Measurements from ENCODE around the gene CCDC15.

Gene CCDC15

GRCh38 chr11:124953753-124954589 lies at the start of gene CCDC15:
Gene CCDC15 (plus strand): TSS chr11:124954202. CDS start chr11:124954733, 531 bp downstream.
- peak; percentile 97 for DNase-seq

DNA sequence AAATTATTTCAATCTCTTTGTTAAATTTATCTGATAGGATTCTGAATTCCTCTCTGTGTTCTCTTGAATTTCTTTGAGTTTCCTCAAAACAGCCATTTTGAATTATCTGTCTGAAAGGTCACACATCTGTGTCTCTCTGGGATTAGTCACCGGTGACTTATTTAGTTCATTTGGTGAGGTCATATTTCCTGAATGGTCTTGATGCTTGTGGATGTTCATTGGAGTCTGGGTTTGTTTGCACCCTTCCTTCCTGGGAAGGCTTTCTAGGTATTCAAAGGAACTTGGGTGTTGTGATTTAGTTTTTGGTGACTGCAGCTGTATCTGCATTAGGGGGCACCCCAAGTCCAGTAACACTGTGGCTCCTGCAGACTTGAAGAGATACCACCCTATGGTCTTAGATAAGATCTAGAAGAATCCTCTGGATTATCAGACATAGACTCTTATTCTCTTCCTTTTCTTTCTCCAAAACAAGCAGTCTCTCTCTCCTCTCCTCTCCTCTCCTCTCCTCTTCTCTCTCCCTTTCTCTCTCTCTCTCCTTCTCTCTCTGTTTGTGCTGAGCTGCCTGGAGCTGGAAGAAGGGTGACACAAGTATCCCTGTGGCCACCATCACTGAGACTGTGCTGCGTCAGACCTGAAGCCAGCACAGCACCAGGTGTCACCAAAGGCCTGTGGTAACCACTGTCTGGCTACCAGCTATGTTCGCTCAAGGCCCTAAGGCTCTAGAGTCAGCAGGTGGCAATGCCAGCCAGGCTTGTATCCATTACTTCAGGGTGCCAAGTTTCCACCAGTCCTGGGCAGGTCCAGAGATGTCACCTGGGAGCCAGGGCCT lies 38.2 kb upstream of the CCDC15 start:
- DNase-seq: no peak

- no peak for DNase-seq
Observed at GRCh38 chr11:124916370-124916710, 37.7 kb upstream of the CCDC15 start.

- DNase-seq: no peak
Observed at GRCh38 chr11:124917115-124917637, 36.8 kb upstream of the CCDC15 start.

GRCh38 chr11:124918950-124919349 lies 35.1 kb upstream of the CCDC15 start, which contains the start of gene HEPN1:
Gene HEPN1 (plus strand): TSS chr11:124919250.
- no peak for DNase-seq

- DNase-seq: no peak
Observed at GRCh38 chr11:124919898-124920297, 34.1 kb upstream of the CCDC15 start.

GRCh38 chr11:124920356-124920755 lies 33.6 kb upstream of the CCDC15 start:
- no peak for DNase-seq

DNA sequence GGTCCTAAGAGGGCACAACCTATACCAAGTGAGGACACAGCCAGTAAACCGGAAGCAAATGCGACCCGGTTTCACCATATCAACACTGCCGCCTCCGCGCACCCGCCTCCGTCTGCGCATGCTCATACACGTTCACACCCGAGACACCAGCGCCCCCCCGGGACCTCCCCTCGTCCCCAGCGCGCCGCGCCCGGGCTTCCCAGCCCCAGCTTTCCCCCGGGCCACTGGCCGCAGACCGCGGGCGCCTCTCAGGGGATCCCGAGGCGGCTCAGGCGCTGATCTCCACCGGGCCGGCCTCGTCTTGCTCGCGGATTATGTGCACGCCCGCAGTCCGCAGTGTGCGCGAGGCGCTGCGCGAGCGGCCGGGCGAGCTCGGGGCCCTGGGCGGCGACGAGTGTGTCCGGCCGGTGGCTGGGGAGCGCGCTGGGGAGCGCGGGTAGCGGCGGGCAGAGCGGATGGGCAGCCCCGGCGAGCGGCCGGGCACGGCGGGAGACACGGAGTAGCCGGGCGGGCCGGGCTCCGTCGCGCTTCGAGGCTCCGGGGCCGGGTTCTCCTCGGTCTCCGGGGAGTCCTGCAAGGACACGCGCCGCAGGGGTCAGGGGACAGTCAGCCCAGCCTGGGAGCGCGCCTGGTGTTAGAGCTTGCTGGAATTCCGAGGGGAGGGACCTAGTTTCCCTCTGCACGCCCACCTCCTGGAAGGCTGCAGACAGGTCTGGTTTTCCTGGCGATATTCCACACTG lies 33.0 kb upstream of the CCDC15 start:
- peak; percentile 68 for DNase-seq

DNA sequence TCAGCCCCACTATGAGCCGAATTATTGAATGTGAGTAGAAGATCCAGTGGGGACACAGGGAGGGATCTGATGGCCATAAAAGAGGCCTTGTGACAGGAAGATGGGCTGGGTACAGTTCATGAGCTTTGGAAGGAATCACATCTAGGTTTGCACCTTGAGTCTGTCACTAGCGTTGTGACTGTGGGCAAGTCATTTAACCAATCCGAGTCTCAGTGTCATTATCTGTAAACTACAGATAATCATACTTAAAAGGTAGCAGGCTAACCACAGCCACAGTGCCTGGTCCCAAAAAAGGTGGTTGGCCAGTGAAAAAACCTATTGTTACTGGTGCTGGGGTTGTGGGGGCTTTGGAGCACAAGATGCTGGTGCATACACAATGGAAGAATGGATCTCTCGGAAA lies 31.2 kb upstream of the CCDC15 start:
- DNase-seq: no peak

DNA sequence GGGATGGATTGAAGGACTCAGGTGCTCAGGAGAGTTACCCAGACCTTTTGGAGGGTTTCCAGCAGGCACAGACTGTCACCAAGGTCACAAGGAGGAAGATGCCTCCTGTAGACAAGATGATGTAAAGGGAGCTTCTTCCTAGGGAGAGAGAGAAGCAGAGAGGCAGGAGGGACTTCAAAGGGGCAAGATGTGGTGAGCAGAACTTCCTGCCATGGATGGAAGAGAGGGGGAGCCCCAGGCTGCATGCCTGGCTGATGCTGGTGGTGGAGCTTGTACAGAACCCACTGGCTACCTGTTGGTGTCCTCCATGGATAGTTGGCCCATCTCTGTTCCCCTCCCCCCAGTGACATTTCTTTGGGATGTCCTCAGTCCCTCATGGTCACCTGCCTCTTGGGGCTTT lies 30.7 kb upstream of the CCDC15 start:
- no peak for DNase-seq

- no peak for DNase-seq
Observed at GRCh38 chr11:124928942-124929665, 24.9 kb upstream of the CCDC15 start.

- no peak for DNase-seq
Observed at GRCh38 chr11:124930799-124931198, 23.2 kb upstream of the CCDC15 start.

GRCh38 chr11:124934862-124935547 lies 19.0 kb upstream of the CCDC15 start:
- DNase-seq: no peak

GRCh38 chr11:124935548-124936514 lies 18.2 kb upstream of the CCDC15 start, which contains the start of gene HEPACAM:
Gene HEPACAM (minus strand): TSS chr11:124936047. CDS start chr11:124936006, 41 bp downstream.
- no peak for DNase-seq

- no peak for DNase-seq
Observed at GRCh38 chr11:124937336-124937935, 16.6 kb upstream of the CCDC15 start.

DNA sequence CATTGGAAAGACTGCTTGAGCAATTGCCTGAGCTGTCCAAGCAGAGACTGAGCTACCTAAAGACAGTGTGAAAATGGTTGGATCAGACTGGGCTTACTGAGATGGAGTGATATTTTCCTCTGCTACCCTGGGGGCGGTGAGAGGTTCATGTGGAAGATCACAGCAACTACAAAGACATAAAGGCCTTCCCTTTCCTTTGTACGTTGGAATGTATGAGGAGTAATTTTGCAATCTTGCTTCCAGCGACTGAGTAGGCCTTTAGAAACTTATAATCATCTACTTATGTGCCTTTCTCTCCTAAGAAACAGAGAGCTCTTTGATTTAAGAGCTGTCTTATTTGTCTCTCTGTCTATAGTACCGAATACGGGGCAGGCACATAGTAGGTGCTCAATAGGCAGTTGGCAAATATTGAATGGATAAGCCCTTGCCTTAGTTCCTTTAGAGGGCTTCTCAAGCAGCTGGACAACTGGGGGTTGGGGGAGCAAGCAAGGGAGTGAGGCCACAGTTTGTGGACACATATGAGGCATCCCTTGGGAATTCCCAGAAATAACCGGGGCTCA lies 15.7 kb upstream of the CCDC15 start:
- no peak for DNase-seq

DNA sequence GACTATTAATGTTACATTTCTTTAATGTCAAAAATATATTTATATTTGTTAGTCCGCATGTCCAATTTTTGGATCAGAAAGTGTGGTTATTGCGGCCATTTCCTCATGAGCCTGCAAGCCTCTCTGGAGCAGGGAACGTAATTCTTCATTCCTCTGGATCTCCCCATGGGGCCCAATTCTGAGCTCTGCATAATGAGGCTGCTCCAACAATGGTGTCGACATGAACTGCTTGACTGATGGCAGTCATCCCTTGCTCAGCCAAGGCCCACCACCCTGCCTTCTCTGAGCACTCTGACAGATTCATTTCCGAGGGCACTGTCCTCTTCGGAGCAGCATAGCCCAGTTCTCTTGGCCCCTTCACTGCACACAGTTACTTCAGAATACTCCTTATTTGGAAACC lies 15.0 kb upstream of the CCDC15 start:
- no peak for DNase-seq

DNA sequence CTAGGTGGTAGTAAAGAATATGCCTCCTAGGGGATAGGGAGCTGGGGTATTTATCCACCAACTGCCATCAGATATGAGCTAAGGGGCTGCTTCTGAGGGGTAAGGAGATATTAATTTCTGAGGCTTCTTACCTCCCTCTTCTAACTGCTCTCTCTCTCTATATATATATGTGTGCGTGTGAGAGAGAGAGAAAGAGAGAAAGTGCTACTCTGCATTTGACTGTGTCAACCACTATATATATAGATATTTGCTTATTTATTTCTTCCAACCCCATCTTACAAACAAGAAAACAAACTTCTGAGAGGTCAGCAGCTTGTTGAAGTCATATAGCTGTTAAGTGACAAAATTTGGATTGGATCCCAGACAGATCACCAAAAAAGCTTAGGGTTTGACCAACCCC lies 12.3 kb upstream of the CCDC15 start:
- DNase-seq: no peak

DNA sequence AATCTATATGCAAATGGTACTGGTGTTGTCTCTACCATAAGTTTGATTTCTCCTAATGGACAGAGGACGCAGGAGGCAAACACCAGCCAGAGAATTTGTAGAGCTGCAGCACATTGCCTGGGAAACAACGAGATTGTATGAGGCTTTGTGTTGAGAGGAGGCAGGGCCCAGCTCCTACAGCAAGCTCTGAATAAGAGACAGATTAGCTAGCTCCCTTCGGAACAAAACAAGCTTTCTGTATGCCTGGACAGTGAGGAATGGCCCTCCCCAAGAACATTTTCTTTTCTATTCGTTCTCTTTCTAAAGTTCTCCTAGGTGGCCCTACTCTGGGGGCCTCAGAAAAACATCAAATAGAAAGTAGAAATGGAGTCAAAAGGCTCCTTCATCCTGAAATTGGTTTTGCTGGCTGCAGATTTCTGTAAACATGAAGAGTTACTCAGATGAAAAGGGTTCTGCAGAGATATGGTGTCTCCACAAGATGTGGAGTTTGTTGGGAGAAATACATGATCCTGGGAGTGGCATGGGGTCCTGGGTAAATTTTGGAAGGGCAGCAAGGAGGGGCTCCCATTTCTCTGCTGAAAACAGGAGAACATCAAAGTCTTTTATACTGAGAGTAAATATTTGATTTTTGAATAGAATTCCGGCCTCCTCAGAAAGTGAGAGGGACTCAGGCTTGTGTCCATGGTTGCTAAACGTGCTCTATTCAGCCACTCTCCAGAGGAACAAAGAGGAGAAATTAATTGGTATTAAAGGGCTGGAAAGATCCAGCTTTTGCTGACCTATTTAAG lies 11.3 kb upstream of the CCDC15 start:
- no peak for DNase-seq

All from activated CD4-positive, alpha-beta T cell treated with anti-CD3 and anti-CD28 coated beads, Interleukin-2, amount 50 U/mL, for 16 hours (primary cell).